ENCODE data around the gene LTA4H. TPM values are rescaled to one million over a fixed set of nuclear protein-coding genes. Genes with fewer than 3 reads are reported as not detected.

LTA4H gene
- total and polyA plus RNA-seq, 9 donors, result 82.8 to 282 (median 106) TPM

DNA sequence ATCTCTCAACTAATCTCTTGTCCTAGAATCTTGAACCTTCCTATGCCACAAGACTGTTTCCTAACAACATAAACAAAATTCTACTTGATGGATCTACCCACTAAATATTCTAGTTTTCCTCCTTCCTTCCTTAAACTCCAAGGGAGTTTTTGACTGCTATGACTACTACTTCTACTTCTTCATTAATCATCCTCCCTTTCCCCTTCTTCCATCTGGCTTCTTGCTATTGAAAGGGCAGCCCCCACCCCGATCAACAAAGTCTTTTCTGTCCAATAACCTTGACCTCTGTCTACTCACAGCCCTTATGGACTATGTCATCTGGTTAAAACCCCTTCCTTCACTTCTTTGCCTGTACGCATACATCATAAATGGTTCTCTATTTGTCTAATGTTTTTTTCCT, 5.6 kb downstream of the LTA4H start:
- no peaks in the 10 kb centered on the region for H3K9me3 ChIP-seq
- TF ChIP-seq POLR2A (IDR thresholded peaks at IDR 0.05) (no peak), EP300 (IDR thresholded peaks at IDR 0.05) (no peak)
- TF ChIP-seq, protein P1, sequence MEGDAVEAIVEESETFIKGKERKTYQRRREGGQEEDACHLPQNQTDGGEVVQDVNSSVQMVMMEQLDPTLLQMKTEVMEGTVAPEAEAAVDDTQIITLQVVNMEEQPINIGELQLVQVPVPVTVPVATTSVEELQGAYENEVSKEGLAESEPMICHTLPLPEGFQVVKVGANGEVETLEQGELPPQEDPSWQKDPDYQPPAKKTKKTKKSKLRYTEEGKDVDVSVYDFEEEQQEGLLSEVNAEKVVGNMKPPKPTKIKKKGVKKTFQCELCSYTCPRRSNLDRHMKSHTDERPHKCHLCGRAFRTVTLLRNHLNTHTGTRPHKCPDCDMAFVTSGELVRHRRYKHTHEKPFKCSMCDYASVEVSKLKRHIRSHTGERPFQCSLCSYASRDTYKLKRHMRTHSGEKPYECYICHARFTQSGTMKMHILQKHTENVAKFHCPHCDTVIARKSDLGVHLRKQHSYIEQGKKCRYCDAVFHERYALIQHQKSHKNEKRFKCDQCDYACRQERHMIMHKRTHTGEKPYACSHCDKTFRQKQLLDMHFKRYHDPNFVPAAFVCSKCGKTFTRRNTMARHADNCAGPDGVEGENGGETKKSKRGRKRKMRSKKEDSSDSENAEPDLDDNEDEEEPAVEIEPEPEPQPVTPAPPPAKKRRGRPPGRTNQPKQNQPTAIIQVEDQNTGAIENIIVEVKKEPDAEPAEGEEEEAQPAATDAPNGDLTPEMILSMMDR (IDR thresholded peaks at IDR 0.05), result no peak
- H3K27me3 ChIP-seq, result no peaks in the 10 kb centered on the region
- DNase-seq, result no peak
- H3K27ac ChIP-seq, result no peak overlapping the region
- WGBS, 3 donors, result 61 to 77% (median 66%) methylated on average over 2 of the region's 2 CpGs
- intact Hi-C loops (cut with DNase I), result no loop called here
- no peaks in the 10 kb centered on the region for H3K36me3 ChIP-seq
- no peaks in the 10 kb centered on the region for H3K4me1 ChIP-seq (ENCODE audit: insufficient read depth)
- no peak overlapping the region for H3K4me3 ChIP-seq

DNA sequence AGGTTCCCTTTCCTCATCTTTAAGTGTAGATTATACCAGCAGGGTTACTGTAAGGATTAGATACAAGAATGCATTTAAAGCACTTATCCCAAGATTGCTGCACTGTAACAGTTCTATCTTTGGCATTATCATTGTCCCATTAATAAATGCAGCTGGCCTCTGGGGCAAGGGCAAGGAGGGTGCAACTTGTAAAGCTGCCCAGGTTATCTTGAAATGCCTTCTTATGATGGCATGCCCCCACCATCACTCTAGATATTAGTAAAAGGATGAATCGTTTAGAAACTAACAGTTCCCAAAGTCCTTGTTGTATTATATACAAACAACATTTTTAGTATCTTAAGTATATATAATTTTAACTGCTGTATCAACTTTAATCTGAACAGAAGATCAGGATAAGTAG, 6.8 kb downstream of the LTA4H start:
- H3K4me3 ChIP-seq, result no peak overlapping the region
- H3K36me3 ChIP-seq, result no peaks in the 10 kb centered on the region
- TF ChIP-seq POLR2A (IDR thresholded peaks at IDR 0.05), result no peak
- TF ChIP-seq, protein P1 (IDR thresholded peaks at IDR 0.05), result no peak
- TF ChIP-seq EP300 (IDR thresholded peaks at IDR 0.05), result no peak
- no peaks in the 10 kb centered on the region for H3K27me3 ChIP-seq
- no peaks in the 10 kb centered on the region for H3K9me3 ChIP-seq
- no peak overlapping the region for H3K27ac ChIP-seq
- intact Hi-C loops (cut with DNase I), result no loop called here
- H3K4me1 ChIP-seq (ENCODE audit: insufficient read depth), result no peaks in the 10 kb centered on the region
- WGBS, 3 donors, result 73 to 77% (median 75%) methylated on average over 1 of the region's 1 CpG
- no peak for DNase-seq

DNA sequence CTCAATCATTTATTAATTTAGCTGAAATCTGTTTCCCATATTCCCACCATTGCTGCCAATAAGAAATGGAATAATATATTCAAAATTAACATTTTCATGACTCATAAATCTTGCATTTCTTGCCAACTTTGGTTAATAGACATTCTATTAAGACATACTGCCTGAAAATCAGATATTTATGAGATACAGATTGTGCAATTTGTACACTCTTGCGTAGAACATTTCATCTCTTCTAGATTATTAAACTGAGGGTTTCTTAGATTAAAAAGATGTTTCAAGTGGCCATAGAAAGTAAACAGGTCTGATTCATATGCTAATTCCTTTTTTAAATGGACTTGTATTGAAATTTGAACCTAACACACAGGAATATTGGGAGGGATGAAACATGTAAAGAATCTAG, 9.1 kb downstream of the LTA4H start:
- H3K27me3 ChIP-seq, result no peaks in the 10 kb centered on the region
- H3K36me3 ChIP-seq, result no peaks in the 10 kb centered on the region
- DNase-seq, result no peak
- no peak overlapping the region for H3K4me3 ChIP-seq
- intact Hi-C loops (cut with DNase I), result no loop called here
- H3K9me3 ChIP-seq, result no peaks in the 10 kb centered on the region
- TF ChIP-seq, protein P1 (IDR thresholded peaks at IDR 0.05), result no peak
- TF ChIP-seq EP300 (IDR thresholded peaks at IDR 0.05), result no peak
- no peak for TF ChIP-seq POLR2A (IDR thresholded peaks at IDR 0.05)
- no peak overlapping the region for H3K27ac ChIP-seq
- no peaks in the 10 kb centered on the region for H3K4me1 ChIP-seq (ENCODE audit: insufficient read depth)
- WGBS, 3 donors, result 93 to 96% (median 95%) methylated on average over 1 of the region's 1 CpG

DNA sequence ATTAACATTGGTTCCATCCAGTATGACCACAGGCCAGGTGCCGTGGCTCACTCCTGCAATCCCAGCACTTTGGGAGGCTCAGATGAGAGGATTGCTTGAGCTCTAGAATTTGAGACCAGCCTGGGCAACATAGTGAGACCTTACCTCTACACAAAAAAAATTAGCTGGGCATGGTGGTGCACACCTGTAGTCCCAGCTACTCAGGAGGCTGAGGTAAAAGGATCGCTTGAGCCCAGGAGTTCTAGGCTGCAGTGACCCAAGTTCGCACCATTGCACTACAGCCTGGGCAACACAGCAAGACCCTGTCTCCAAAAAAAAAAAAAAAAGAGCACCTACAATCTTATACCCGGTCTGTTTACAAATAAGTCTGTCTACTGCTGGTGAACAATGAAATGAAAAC, 9.9 kb downstream of the LTA4H start:
- Histone ChIP-seq H3K9me3 (no peaks in the 10 kb centered on the region), H3K27me3 (no peaks in the 10 kb centered on the region), H3K4me3 (no peak overlapping the region), H3K27ac (no peak overlapping the region), H3K4me1 (ENCODE audit: insufficient read depth) (no peaks in the 10 kb centered on the region), H3K36me3 (no peaks in the 10 kb centered on the region)
- intact Hi-C loops (cut with DNase I), result no loop called here
- 98 to 100% (median 99%) methylated on average over 4 of the region's 4 CpGs for WGBS, 3 donors
- no peak for DNase-seq
- TF ChIP-seq, protein P1 (IDR thresholded peaks at IDR 0.05), result no peak
- TF ChIP-seq EP300 (IDR thresholded peaks at IDR 0.05) (no peak), POLR2A (IDR thresholded peaks at IDR 0.05) (no peak)

All from ovary (tissue), 9 donors.